GM18508 (cell line): ENCODE results near the gene AAK1.
"Not testable (repeated sequence)": the region's sequence is repeated elsewhere in the genome, so short reads cannot be mapped to it uniquely, and the experiment has no call there.

Experiments
- ATAC-seq: cut with Tn5 transposase; IDR thresholded peaks from one replicate; pipeline ENCODE4 v1.9.1; 2021; ENCODE audit warnings: moderate number of reproducible peaks; ENCODE audit not compliant: insufficient read depth, unreplicated experiment

The AAK1 gene

DNA sequence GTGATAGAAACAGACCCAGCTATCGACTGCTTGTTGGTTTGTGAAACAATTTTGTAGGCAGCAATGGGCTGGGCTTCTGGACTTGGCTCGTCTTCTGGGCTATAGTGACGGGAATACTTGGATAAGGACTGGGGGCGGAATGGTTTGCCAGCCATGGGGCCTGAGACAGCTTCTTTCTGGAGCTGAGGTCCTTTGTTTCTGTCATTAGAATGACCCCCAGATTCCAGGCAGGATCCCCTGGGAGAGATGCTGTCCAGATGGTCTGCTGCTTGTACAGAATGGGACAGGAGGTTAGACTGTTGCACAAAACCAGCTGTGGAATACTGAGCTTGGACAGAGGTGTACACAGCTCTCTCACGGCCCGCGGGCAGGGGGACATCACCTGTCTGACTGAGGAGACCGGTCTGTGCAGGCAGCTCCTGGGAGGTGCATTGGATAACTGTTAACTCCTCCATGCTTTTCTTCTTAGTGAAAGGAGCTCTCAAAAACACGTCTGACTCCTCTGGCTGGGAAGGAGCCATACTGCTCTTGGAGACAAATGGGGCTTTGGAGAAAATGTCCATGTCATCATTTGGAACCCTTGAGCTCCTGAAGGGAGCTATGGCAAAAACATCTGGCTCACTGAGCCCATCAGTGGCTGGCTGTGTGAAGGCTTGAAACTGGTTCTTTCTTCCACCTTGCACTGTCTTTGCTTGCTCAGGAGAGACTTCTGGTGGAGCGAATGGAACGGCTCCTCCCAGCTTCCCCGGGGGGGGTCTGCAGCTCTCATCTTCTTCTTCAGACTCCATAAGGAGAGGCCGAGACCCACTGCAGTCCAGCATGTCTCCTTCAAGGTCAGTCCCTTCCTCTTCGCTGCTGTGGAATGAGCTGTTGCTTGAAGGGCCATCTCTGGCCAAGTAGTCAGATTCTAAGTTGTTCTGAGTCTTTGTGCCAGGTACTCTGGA is 177.8 kb downstream of the AAK1 start:
- no peak for ATAC-seq

- ATAC-seq = no peak
Observed at GRCh38 chr2:69464575-69464974, 179.0 kb downstream of the AAK1 start.

- ATAC-seq = no peak
Observed at GRCh38 chr2:69462780-69463179, 180.8 kb downstream of the AAK1 start.

DNA sequence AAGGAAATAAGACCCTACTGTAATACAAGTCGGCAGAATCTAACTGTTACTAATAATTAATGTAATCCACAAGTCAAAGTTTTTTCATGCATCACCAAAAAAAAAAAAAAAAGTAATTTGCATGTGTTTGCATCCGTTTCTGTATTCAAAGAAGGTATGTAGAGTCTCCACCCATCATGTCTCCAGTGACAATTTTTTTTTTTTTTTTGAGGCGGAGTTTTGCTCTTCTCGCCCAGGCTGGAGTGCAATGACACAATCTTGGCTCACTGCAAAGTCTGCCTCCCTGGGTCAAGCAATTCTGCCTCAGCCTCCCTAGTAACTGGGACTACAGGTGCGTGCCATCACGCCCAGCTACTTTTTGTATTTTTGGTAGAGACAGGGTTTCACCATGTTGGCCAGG is 182.1 kb downstream of the AAK1 start:
- ATAC-seq = no peak

- ATAC-seq = no peak
Observed at GRCh38 chr2:69459936-69460335, 183.6 kb downstream of the AAK1 start.

DNA sequence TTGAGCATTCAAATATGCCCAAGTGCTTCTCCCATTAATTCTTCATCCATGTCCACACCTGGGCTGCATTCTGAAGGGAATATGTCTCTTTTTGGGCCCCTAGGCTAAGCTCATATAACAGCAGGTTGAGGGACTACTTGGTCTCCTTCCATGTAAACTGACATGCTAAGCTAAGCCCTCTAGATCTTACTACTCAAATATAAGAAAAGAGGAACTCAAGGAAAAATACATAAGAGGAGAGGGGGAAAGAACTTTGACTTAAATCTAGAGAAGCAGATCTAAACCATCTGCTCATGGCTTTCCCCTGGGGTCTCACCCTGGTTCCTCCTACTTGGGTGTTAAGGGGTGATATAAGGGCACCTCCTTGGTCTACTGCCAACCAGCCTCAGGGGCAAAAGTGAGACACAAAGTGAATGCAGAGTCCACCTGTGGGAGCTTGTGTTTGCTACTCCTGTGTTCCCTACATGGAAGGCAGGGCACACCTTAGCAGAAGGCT is 186.5 kb downstream of the AAK1 start:
- no peak for ATAC-seq

DNA sequence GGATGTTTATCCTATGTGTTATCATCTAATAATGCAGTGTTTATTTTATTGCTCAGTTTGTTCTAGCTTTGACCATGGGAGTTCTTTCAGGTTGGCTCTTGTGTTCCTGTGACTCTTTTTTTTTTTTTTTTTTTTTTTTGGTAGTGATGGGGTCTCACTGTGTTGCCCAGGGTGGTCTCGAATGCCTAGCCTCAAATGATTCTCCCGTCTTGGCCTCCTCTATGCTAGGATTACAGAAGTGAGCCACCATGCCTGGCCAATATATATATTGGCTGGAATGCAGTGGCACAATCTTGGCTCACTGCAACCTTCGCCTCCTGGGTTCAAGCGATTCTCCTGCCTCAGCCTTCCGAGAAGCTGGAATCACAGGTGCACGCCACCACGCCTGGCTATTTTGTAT is 187.4 kb downstream of the AAK1 start:
- no peak for ATAC-seq

DNA sequence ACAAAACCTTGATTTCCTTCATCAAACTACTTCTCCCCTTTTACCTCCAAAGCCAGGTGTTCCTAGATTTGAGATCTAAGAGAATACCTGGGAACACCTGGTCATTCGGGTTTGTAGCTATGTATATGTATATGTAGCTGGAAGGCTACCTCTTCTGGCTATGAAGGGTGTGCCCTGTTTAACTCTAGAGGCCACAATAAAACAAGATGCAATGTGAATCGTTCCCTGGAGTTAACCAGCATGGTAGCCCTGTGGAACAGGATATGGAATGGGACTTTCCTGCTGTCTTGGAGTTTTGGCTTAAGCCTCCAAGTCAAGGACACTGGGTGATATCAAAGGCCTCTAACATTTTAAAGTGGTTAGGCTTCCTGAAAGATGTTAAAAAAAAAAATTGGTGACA is 188.6 kb downstream of the AAK1 start:
- no peak for ATAC-seq

DNA sequence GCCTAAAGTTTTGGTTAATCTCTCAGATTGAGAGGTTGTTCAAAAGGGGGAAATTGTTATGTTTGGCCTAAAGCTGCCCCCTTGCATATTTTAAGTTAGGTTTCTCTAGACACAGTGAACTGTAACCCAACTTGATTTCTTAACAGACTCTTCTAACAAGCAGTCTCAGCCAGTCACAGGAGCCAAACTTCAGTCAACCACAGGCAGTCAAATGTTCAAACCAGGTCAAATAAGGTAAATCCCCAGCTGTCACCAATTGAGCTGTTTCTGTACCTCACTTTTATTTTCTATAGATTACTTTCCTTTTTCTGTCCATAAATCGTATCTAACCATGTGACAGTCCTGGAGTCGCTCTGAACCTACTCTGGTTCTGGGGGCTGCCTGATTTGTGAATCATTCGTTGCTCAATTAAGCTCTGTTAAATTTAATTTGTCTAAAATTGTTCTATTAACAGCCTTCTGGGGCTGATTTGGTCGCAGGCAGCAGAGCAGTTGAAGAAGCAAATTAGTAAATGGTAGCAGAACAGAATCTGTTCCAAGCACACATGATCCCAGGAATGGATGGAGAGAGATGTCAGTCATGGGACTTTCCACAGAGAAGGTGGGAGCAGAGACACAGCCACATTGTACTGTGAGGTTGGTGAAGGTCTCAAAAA is 189.9 kb downstream of the AAK1 start:
- ATAC-seq = peak; percentile 78

DNA sequence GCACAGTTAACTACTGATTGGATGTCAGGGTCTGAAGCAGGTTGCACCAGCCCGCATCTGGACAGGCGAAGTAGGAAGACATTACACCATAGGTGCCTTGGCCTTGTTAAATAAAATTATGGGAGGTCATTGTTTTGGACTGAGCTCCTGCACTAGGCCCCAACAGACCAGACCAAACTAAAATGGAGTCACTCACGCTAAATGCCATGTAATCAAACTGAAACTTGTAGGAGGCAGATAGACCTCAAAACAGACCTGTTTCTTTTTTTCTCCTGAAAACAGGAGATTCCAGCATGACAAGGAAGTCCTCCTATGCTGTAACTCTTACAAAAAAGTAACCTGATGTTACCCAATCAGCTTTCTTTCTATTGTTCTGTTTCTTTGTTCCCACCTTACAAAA is 190.9 kb downstream of the AAK1 start:
- no peak for ATAC-seq

GRCh38 chr2:69450735-69451416 is 192.7 kb downstream of the AAK1 start:
- ATAC-seq = no peak

- no peak for ATAC-seq
Observed at GRCh38 chr2:69449906-69450305, 193.6 kb downstream of the AAK1 start.

- ATAC-seq = not testable (repeated sequence)
Observed at GRCh38 chr2:69443673-69444072, 199.9 kb downstream of the AAK1 start.

- not testable (repeated sequence) for ATAC-seq
Observed at GRCh38 chr2:69439499-69439898, 204.0 kb downstream of the AAK1 start.

DNA sequence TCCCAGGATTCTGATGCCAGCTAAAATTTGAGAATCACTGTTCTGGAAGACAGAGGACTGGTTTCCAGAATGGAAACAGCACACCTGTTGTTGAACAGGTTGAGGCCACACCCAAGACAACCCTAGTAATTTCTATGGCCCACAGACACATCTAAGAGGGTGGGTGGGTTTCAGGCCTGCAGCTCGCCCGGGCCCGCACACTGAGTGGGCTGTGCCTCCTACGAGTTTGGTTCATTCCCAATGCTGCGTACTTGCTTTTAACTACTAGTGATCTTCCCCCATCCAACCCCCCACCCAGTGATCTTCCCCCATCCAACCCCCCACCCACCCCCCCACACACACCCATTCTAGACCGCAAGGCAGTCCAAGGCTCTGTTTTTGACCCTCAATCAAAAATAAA is 205.0 kb downstream of the AAK1 start:
- ATAC-seq = no peak

GRCh38 chr2:69437751-69438154 is 205.8 kb downstream of the AAK1 start:
- no peak for ATAC-seq

DNA sequence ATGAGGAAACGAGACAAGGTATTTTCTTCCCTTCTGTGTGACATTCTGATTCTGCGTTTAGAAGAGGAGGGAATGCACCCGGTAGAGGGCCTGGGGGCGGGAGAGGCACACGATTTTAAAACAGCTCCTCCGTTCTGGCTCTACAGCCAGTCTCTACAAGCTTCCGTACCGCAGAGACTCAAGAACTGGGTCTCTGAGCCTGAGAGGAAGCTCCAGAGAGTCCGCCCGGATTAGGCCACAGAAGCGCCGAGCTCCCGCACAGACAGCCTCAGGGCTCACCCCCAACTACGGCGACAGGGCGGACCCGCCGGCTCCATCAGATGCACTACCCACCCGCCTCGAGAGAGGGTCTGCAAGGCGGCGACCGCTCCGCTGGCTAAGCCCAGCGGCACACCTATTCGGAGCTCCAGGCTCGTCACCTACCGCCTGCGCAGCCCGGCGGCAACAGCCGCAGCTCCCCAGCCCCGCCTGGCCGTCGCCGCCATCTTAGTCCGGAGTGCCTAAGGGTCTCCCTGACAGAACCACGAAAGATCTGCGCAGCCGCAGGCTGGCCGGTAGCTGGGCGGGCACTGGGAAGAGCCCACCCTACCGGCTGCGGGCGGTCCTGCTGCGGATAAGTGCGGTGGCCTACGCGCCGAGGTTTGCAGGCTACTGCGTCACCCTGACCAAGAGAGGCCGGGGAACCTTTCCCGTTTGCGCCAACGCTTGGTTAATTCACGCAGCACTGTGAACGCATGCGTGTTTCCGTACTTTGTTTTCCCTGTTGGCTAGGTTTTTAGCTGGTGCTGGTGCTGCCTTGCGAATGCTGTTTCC is 206.4 kb downstream of the AAK1 start, which contains the start of gene NFU1:
NFU1 (minus strand) TSS at position 498 of the 813 bp plus-strand sequence; CDS start at position 485, 13 bp downstream.
- peak; percentile 88 for ATAC-seq

DNA sequence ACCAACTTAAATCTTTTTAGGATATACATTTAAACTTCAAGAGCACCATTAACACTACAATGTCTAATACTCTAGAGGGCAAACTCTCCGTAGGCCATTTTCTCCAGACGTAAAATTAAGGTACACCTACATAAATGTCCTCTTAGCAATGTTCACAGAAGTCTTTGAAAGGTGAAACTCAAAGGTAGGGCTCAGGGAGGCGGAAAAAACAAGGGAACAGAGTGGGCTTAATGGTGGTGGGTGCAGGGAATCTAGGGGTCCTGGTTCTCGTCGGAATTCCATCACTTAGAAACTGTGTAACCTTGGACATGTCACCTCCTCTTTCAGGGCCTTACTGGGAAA is 207.0 kb downstream of the AAK1 start:
- ATAC-seq = no peak

DNA sequence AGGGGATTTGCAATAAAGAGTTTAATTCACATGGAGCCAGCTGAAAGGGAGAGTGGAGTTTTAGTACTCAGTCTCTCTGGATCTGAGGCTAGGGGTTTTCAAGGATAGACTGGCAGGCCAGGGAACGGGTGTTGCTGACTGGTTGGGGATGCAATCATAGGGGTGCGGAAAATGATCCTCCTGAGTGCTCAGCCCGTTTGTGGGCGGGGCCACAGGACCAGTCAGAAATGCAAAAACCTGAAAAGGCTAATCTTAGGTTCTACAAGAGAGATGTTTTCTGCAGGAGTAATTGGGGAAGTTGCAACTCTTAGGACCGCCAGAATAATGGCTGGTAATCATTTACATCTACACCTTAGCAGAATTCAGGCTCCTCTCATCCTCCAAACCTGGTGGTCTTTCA is 208.8 kb downstream of the AAK1 start:
- no peak for ATAC-seq
